PC-3 (cell line): ENCODE data around the gene ABCG5.

ENCODE experiments used
- EZH2phosphoT487 ChIP-seq: fragments of 300-600 bp; sonication (generic); IDR thresholded peaks from 2 replicates; pipeline ENCODE4 v1.6.1; 2018; ENCODE audit warnings: mild to moderate bottlenecking, antibody characterized with exemption, low read length, borderline replicate concordance
- TF ChIP-seq, protein P1 (sequence below): fragments of 300-600 bp; sonication (generic); conservative IDR thresholded peaks from 2 replicates; pipeline ENCODE4 v1.5.1; 2017; ENCODE audit warnings: antibody characterized with exemption, low read depth, mild to moderate bottlenecking, low read length

DNA sequence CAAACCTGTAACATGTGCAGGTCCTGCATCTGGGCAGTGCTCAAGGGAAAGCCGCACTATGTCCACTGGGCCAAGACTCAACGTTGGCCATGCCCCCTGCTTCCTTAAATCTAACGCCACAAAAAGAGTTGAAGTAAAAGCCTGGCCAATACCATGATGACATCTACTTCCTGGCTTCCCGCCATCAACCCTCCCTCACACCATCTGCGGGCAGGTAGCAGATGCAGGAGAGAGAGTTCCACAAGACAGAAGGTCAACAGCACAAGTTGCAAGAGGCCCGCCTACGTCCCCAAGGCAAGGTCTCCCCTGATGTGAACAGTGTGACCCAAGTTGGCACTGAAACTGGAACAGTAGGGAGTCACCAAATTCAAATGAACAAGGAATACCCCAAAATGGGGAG is 48.5 kb upstream of the ABCG5 start:
- TF ChIP-seq, protein P1, sequence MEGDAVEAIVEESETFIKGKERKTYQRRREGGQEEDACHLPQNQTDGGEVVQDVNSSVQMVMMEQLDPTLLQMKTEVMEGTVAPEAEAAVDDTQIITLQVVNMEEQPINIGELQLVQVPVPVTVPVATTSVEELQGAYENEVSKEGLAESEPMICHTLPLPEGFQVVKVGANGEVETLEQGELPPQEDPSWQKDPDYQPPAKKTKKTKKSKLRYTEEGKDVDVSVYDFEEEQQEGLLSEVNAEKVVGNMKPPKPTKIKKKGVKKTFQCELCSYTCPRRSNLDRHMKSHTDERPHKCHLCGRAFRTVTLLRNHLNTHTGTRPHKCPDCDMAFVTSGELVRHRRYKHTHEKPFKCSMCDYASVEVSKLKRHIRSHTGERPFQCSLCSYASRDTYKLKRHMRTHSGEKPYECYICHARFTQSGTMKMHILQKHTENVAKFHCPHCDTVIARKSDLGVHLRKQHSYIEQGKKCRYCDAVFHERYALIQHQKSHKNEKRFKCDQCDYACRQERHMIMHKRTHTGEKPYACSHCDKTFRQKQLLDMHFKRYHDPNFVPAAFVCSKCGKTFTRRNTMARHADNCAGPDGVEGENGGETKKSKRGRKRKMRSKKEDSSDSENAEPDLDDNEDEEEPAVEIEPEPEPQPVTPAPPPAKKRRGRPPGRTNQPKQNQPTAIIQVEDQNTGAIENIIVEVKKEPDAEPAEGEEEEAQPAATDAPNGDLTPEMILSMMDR = no peak
- TF ChIP-seq EZH2phosphoT487 = no peak
